Type B pancreatic cell (in vitro differentiated cells): ENCODE results near the gene EFHC2. TPM values are rescaled to one million over a fixed set of nuclear protein-coding genes. Genes with fewer than 3 reads are reported as not detected.

Experiments used
- DNase-seq: peaks from one replicate; pipeline ENCODE4 v3.0.0; 2021; ENCODE audit warnings: mixed read lengths; ENCODE audit not compliant: unreplicated experiment; ENCODE audit errors: extremely low spot score
- H3K27ac Mint-ChIP-seq: 2 replicates; pipeline ENCODE4 v1.8.0; 2021; ENCODE audit warnings: mild to moderate bottlenecking, mixed read lengths
- H3K27me3 Mint-ChIP-seq: 2 replicates; pipeline ENCODE4 v1.8.0; 2021; ENCODE audit warnings: mixed read lengths
- H3K36me3 Mint-ChIP-seq: 2 replicates; pipeline ENCODE4 v1.8.0; 2021; ENCODE audit warnings: mixed read lengths
- H3K4me1 Mint-ChIP-seq: one replicate; pipeline ENCODE4 v1.8.0; 2021; ENCODE audit warnings: mixed read lengths; ENCODE audit not compliant: unreplicated experiment
- H3K4me3 Mint-ChIP-seq: 2 replicates; pipeline ENCODE4 v1.8.0; 2021; ENCODE audit warnings: mild to moderate bottlenecking, mixed read lengths
- H3K9me3 Mint-ChIP-seq: 2 replicates; pipeline ENCODE4 v1.8.0; 2021; ENCODE audit warnings: mixed read lengths
- CTCF ChIP-seq: fragments of 200-600 bp; sonication (generic); conservative IDR thresholded peaks from 2 replicates; pipeline ENCODE4 v1.5.0; 2021; ENCODE audit warnings: antibody characterized with exemption, mild to moderate bottlenecking
- total RNA-seq: library from RNA; stranded (reverse); gene quantifications from 2 replicates; pipeline ENCODE4 v1.2.1, GENCODE V29; 2021; ENCODE audit warnings: low replicate concordance

The EFHC2 gene
- total RNA-seq, 1 donor from 2014 or later = 2.1 TPM

- TF ChIP-seq CTCF = no peak
- Mint-ChIP-seq H3K4me1 (no peaks in the 10 kb centered on the region), H3K9me3 (no peaks in the 10 kb centered on the region), H3K27me3 (no peaks in the 10 kb centered on the region), H3K27ac (no peak overlapping the region), H3K4me3 (no peak overlapping the region), H3K36me3 (no peaks in the 10 kb centered on the region)
- DNase-seq = no peak
These were observed 51.9 kb downstream of the EFHC2 start for GRCh38 chrX:44291468-44292092.

- DNase-seq = no peak
- H3K4me1 Mint-ChIP-seq = no peaks in the 10 kb centered on the region
- H3K36me3 Mint-ChIP-seq = no peaks in the 10 kb centered on the region
- H3K4me3 Mint-ChIP-seq = no peak overlapping the region
- H3K27ac Mint-ChIP-seq = no peak overlapping the region
- no peaks in the 10 kb centered on the region for H3K27me3 Mint-ChIP-seq
- H3K9me3 Mint-ChIP-seq = no peaks in the 10 kb centered on the region
- TF ChIP-seq CTCF = no peak
These were observed 52.8 kb downstream of the EFHC2 start for GRCh38 chrX:44290718-44291117.

GRCh38 chrX:44282753-44283152 is 60.7 kb downstream of the EFHC2 start:
- Mint-ChIP-seq H3K27ac (no peak overlapping the region), H3K27me3 (no peaks in the 10 kb centered on the region), H3K4me3 (no peak overlapping the region), H3K36me3 (no peaks in the 10 kb centered on the region), H3K4me1 (no peaks in the 10 kb centered on the region), H3K9me3 (no peaks in the 10 kb centered on the region)
- no peak for TF ChIP-seq CTCF
- no peak for DNase-seq

- H3K9me3 Mint-ChIP-seq = no peaks in the 10 kb centered on the region
- H3K36me3 Mint-ChIP-seq = no peaks in the 10 kb centered on the region
- DNase-seq = no peak
- no peaks in the 10 kb centered on the region for H3K4me1 Mint-ChIP-seq
- no peak overlapping the region for H3K27ac Mint-ChIP-seq
- no peaks in the 10 kb centered on the region for H3K27me3 Mint-ChIP-seq
- no peak for TF ChIP-seq CTCF
- no peak overlapping the region for H3K4me3 Mint-ChIP-seq
These were observed 63.4 kb downstream of the EFHC2 start for GRCh38 chrX:44280116-44280515.

GRCh38 chrX:44274096-44274495 is 69.4 kb downstream of the EFHC2 start:
- Mint-ChIP-seq H3K9me3 (no peaks in the 10 kb centered on the region), H3K27ac (no peak overlapping the region), H3K36me3 (no peaks in the 10 kb centered on the region), H3K4me3 (no peak overlapping the region), H3K27me3 (no peaks in the 10 kb centered on the region), H3K4me1 (no peaks in the 10 kb centered on the region)
- no peak for DNase-seq
- no peak for TF ChIP-seq CTCF

GRCh38 chrX:44267861-44268260 is 75.6 kb downstream of the EFHC2 start:
- H3K27me3 Mint-ChIP-seq = no peaks in the 10 kb centered on the region
- H3K9me3 Mint-ChIP-seq = no peaks in the 10 kb centered on the region
- DNase-seq = no peak
- H3K27ac Mint-ChIP-seq = no peak overlapping the region
- H3K4me1 Mint-ChIP-seq = no peaks in the 10 kb centered on the region
- H3K36me3 Mint-ChIP-seq = no peaks in the 10 kb centered on the region
- H3K4me3 Mint-ChIP-seq = no peak overlapping the region
- no peak for TF ChIP-seq CTCF
